K562 (cell line): ENCODE data around the gene KRT38. TPM values are rescaled to one million over a fixed set of nuclear protein-coding genes. Genes with fewer than 3 reads are reported as not detected.

Experiments
- ATAC-seq: fragments of 200-7000 bp; cut with Tn5 transposase; 3 replicates; pipeline ENCODE4 v1.9.1; 2020; ENCODE audit warnings: moderate library complexity
- BruUV-seq: library from RNA; stranded (reverse); fragments of 400-500 nt; replicated peaks from 2 replicates; lab custom pipeline; 2021; lab: Mats Ljungman, UMichigan
- CTCF ChIA-PET: fragments of 300-600 bp; formaldehyde crosslinking; extraction: SDS; loops from one replicate; lab custom pipeline; 2021; ENCODE audit warnings: low intra/inter-chr PET ratio; lab: Yijun Ruan, JAX
- POLR2A ChIA-PET: fragments of 300-600, 350-650 bp; sonication (Branson Sonifier 250); formaldehyde crosslinking; extraction: SDS; loops from one replicate; lab custom pipeline; 2021; ENCODE audit warnings: antibody characterized with exemption, inconsistent platforms; lab: Yijun Ruan, JAX
- DNase-seq, 4 experiments: peaks; one replicate each; pipeline versions ENCODE4 v3.0.0 to v3.0.0-alpha.2; 2011 to 2018; ENCODE audit warnings: low spot score in 3 of 4, mixed read lengths in 3 of 4; ENCODE audit errors: extremely low read depth in 1 of 4
- FAIRE-seq: peaks from 2 replicates; lab custom pipeline; 2011; peaks lifted over from hg19 to GRCh38; lab: Jason Lieb, UNC
- H2AFZ ChIP-seq: 2 replicates; pipeline ENCODE4 v1.6.0; 2011; ENCODE audit warnings: low read depth, low read length, control low read depth, inconsistent platforms
- H3K27ac ChIP-seq: fragments of 200-600 bp; 3 replicates; pipeline ENCODE4 v1.8.0; 2011; ENCODE audit warnings: low read depth, mild to moderate bottlenecking, control low read depth, inconsistent platforms, low read length, moderate library complexity, mixed read lengths; ENCODE audit errors: extremely low read depth
- H3K27me3 ChIP-seq, 2 experiments: fragments of 300-600 bp in 1 of 2; 2 replicates in 1 of 2; 3 replicates in 1 of 2; pipeline versions ENCODE4 v1.6.0 to v1.8.0; 2011; ENCODE audit warnings: inconsistent platforms in 2 of 2, low read length in 2 of 2, mild to moderate bottlenecking in 1 of 2, mixed read lengths in 1 of 2, moderate library complexity in 1 of 2; ENCODE audit not compliant: control insufficient read depth in 2 of 2, insufficient read depth in 2 of 2
- H3K36me3 ChIP-seq: fragments of 300-600 bp; 3 replicates; pipeline ENCODE4 v1.8.0; 2011; ENCODE audit warnings: mild to moderate bottlenecking, low read length, inconsistent platforms; ENCODE audit not compliant: control insufficient read depth, insufficient read depth
- H3K4me1 ChIP-seq, 2 experiments: fragments of 200-600 bp in 1 of 2; replicated peaks in 1 of 2; 2 replicates in 1 of 2; 3 replicates in 1 of 2; pipeline versions ENCODE4 v1.5.1 to v1.8.0; 2011; ENCODE audit warnings: inconsistent platforms in 2 of 2, low read length in 2 of 2, mild to moderate bottlenecking in 1 of 2, mixed read lengths in 1 of 2, moderate library complexity in 1 of 2; ENCODE audit not compliant: control insufficient read depth in 2 of 2, insufficient read depth in 2 of 2
- H3K4me2 ChIP-seq: 2 replicates; pipeline ENCODE4 v1.6.1; 2011; ENCODE audit warnings: low read length, control low read depth, inconsistent platforms, mixed read lengths; ENCODE audit not compliant: insufficient read depth
- H3K4me3 ChIP-seq: fragments of 200-600 bp; sonication (generic), shearing (Covaris generic); 2 replicates; pipeline ENCODE4 v1.5.1; 2016; ENCODE audit warnings: control low read depth, inconsistent platforms
- H3K79me2 ChIP-seq: fragments of 200-600 bp; 3 replicates; pipeline ENCODE4 v1.8.0; 2011; ENCODE audit warnings: low read length, inconsistent platforms; ENCODE audit not compliant: control insufficient read depth, insufficient read depth
- H3K9ac ChIP-seq, 2 experiments: 2 replicates each; pipeline versions ENCODE4 v1.6.0 to v1.6.1; 2011; ENCODE audit warnings: low read depth in 2 of 2, low read length in 2 of 2, control low read depth in 1 of 2, inconsistent platforms in 1 of 2, mild to moderate bottlenecking in 1 of 2, mixed read lengths in 1 of 2; ENCODE audit not compliant: insufficient read depth in 1 of 2
- H3K9me1 ChIP-seq: one replicate; pipeline ENCODE4 v1.6.0; 2011; ENCODE audit warnings: inconsistent platforms, mild to moderate bottlenecking, low read length, moderate library complexity; ENCODE audit not compliant: control insufficient read depth, insufficient read depth
- H3K9me3 ChIP-seq: replicated peaks from 2 replicates; pipeline ENCODE4 v1.5.1; 2011; ENCODE audit warnings: low read depth, low read length, inconsistent platforms; ENCODE audit not compliant: control insufficient read depth, insufficient read depth
- H4K20me1 ChIP-seq: replicated peaks from 2 replicates; pipeline ENCODE4 v1.6.1; 2011; ENCODE audit warnings: low read length, inconsistent platforms, mixed read lengths; ENCODE audit not compliant: control insufficient read depth, insufficient read depth
- CCAR2 ChIP-seq: fragments of 200-400 bp; formaldehyde crosslinking; IDR thresholded peaks from 2 replicates; pipeline ENCODE4 v1.6.1; 2017; ENCODE audit warnings: mild to moderate bottlenecking, low read depth, low read length
- DIDO1 ChIP-seq: fragments of 450-650 bp; IDR thresholded peaks from 2 replicates; pipeline ENCODE4 v1.6.1; 2016; ENCODE audit warnings: low read depth, missing biosample characterization, missing genetic modification characterization
- MYNN ChIP-seq, 2 experiments: sonication (generic); formaldehyde crosslinking in 1 of 2; IDR thresholded peaks; 2 replicates each; pipeline versions ENCODE4 v1.5.0 to v1.6.1; 2016 to 2020; ENCODE audit warnings: antibody characterized with exemption in 1 of 2, missing genetic modification reagents in 1 of 2
- NFE2 ChIP-seq: IDR thresholded peaks from 2 replicates; pipeline ENCODE4 v1.6.1; 2014; ENCODE audit warnings: antibody characterized with exemption, low read depth
- NR2F6 ChIP-seq: fragments of 450-650 bp; formaldehyde crosslinking; IDR thresholded peaks from 2 replicates; pipeline ENCODE4 v1.4.0; 2020; ENCODE audit warnings: mild to moderate bottlenecking
- PCBP1 ChIP-seq: fragments of 200-400 bp; formaldehyde crosslinking; IDR thresholded peaks from 2 replicates; pipeline ENCODE4 v1.6.1; 2018; ENCODE audit warnings: mild to moderate bottlenecking, low read depth, low read length; ENCODE audit not compliant: poor library complexity, severe bottlenecking
- ZNF212 ChIP-seq: fragments of 450-650 bp; formaldehyde crosslinking; IDR thresholded peaks from 2 replicates; pipeline ENCODE4 v1.4.0; 2020; ENCODE audit warnings: mild to moderate bottlenecking
- ZNF551 ChIP-seq: fragments of 250-450 bp; sonication (Bioruptor Pico); IDR thresholded peaks from 2 replicates; pipeline ENCODE4 v1.5.0; 2021; ENCODE audit warnings: mild to moderate bottlenecking, moderate library complexity
- ZNF699 ChIP-seq: fragments of 250-450 bp; sonication (Bioruptor Pico); IDR thresholded peaks from 2 replicates; pipeline ENCODE4 v1.8.0; 2021; ENCODE audit warnings: mild to moderate bottlenecking, moderate library complexity; ENCODE audit not compliant: insufficient replicate concordance
- WGBS: fragments of 100-300 bp; shearing (Covaris generic); methylation state at CpG from one replicate; pipeline ENCODE4 v1.1.6; 2016; ENCODE audit warnings: low coverage, mixed read lengths; ENCODE audit not compliant: insufficient coverage; ENCODE audit errors: missing lambda C conversion rate; 5-methylcytosine and 5-hydroxymethylcytosine counted together
- in situ Hi-C: fragments of 300-500 bp; cut with MboI; formaldehyde crosslinking; loops from 4 replicates; pipeline ENCODE4 v1.15.0; 2018; ENCODE audit warnings: inconsistent platforms, mixed read lengths
- intact Hi-C: fragments of 100-400 bp; cut with micrococcal nuclease; formaldehyde crosslinking; loops from 2 replicates; pipeline ENCODE4 v1.14.2; 2022
- polyA plus RNA-seq, 8 experiments: library from polyadenylated mRNA; depleted of rRNA in 4 of 8; stranded (reverse) in 5 of 8; unstranded in 3 of 8; fragments of >200 nt; fragmentation: Nextera tagmentation in 2 of 8; fragmentation: Illumina TruSeq in 1 of 8; extraction: Ambion mirVana in 2 of 8; extraction: Trizol in 1 of 8; gene quantifications; 2 replicates each; pipeline versions ENCODE4 v1.2.1 to v1.2.3, GENCODE V29; 2011 to 2014; ENCODE audit warnings: inconsistent platforms in 1 of 8, missing spikeins in 1 of 8
- total RNA-seq, 7 experiments: library from RNA; depleted of rRNA in 6 of 7; stranded (reverse); fragments of >200 nt in 6 of 7; fragmentation: Illumina TruSeq in 2 of 7; extraction: Trizol in 2 of 7; gene quantifications; 2 replicates each; pipeline versions ENCODE4 v1.2.1 to v1.2.3, GENCODE V29; 2011 to 2021; ENCODE audit warnings: low replicate concordance in 1 of 7
- TF ChIP-seq, protein P1 (sequence below): sonication (generic); formaldehyde crosslinking; IDR thresholded peaks from 2 replicates; pipeline ENCODE4 v1.4.0; 2020; ENCODE audit warnings: mild to moderate bottlenecking, missing genetic modification reagents

Gene KRT38
- total and polyA plus RNA-seq, 9 of the 15 experiments (the other 6 are each of a cell fraction or from before 2014, with no cell fraction given) = not detected

DNA sequence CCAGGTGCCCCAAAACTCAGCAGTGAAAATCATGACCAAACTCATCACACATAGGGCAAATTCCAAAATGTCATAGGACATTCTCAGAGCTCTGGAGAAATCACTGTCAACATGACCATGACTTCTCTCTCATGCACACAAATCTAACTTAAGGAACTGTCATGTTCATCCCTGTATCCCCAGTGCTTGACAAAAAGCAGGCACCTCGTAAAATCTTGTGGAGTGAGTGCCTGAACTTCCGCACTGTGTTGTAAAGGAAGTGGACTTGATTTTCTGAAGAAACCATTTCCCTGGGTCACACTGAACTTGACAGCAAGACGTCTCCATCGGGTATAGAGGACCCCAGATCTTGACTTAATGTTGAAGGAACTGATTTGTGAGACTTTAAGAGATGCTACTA, 19.2 kb downstream of the KRT38 start:
- H3K9ac ChIP-seq = no peak overlapping the region
- H3K9me1 ChIP-seq = no peaks in the 10 kb centered on the region
- no peak for DNase-seq
- TF ChIP-seq, protein P1, sequence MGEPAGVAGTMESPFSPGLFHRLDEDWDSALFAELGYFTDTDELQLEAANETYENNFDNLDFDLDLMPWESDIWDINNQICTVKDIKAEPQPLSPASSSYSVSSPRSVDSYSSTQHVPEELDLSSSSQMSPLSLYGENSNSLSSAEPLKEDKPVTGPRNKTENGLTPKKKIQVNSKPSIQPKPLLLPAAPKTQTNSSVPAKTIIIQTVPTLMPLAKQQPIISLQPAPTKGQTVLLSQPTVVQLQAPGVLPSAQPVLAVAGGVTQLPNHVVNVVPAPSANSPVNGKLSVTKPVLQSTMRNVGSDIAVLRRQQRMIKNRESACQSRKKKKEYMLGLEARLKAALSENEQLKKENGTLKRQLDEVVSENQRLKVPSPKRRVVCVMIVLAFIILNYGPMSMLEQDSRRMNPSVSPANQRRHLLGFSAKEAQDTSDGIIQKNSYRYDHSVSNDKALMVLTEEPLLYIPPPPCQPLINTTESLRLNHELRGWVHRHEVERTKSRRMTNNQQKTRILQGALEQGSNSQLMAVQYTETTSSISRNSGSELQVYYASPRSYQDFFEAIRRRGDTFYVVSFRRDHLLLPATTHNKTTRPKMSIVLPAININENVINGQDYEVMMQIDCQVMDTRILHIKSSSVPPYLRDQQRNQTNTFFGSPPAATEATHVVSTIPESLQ = no peak
- TF ChIP-seq DIDO1 (tag) (no peak), PCBP1 (no peak), ZNF699 (CRISPR knock-in tag) (no peak), NR2F6 (CRISPR knock-in tag) (no peak), NFE2 (no peak), CCAR2 (no peak), MYNN (IDR thresholded peaks at IDR 0.05) (no peak), MYNN (CRISPR knock-in tag; IDR thresholded peaks at IDR 0.05) (no peak), ZNF551 (CRISPR knock-in tag) (no peak), ZNF212 (CRISPR knock-in tag) (no peak)
- H3K4me2 ChIP-seq = no peak overlapping the region
- H3K4me1 ChIP-seq = no peaks in the 10 kb centered on the region
- FAIRE-seq = no peak
- H3K9me3 ChIP-seq = no peaks in the 10 kb centered on the region
- POLR2A ChIA-PET = no interaction called here
- CTCF ChIA-PET = no interaction called here
- no peaks in the 10 kb centered on the region; the same call in 1 of the 2 replicates for H4K20me1 ChIP-seq
- BruUV-seq = no TSS peak
- peaks cover 36 to 65% of the 10 kb centered on the region in 2 experiments; a peak in 4 of 5 replicates for H3K27me3 ChIP-seq
- H3K79me2 ChIP-seq = no peaks in the 10 kb centered on the region
- H3K36me3 ChIP-seq = no peaks in the 10 kb centered on the region
- intact Hi-C loops (no loop called here), in situ Hi-C loops (no loop called here)
- no peak overlapping the region for H3K27ac ChIP-seq
- H3K4me3 ChIP-seq = no peak overlapping the region
- no peak for ATAC-seq
- H2AFZ ChIP-seq = no peak overlapping the region
- 2% methylated on average over 4 of the region's 4 CpGs for WGBS
